Right atrium auricular region (tissue), 2 donors: ENCODE data around the gene MANBA. TPM values are rescaled to one million over a fixed set of nuclear protein-coding genes. Genes with fewer than 3 reads are reported as not detected.
"Not testable (repeated sequence)": the region's sequence is repeated elsewhere in the genome, so short reads cannot be mapped to it uniquely, and the experiment has no call there.

Source experiments
- DNase-seq: peaks from one replicate; pipeline ENCODE4 v3.0.0-alpha.2; 2019; ENCODE audit warnings: low spot score
- H3K27ac ChIP-seq, 2 donors: fragments of 200-600 bp; sonication (generic); 1 replicate in 1 of 2; 2 replicates in 1 of 2; pipeline ENCODE4 v1.5.1; 2016 to 2019
- H3K27me3 ChIP-seq, 2 donors: fragments of 200-600 bp; sonication (generic); one replicate each; pipeline versions ENCODE4 v1.5.1 to v1.6.0; 2017 to 2019
- H3K36me3 ChIP-seq: fragments of 200-600 bp; sonication (generic); one replicate; pipeline ENCODE4 v1.5.1; 2016
- H3K4me1 ChIP-seq, 2 donors: fragments of 200-600 bp; sonication (generic); one replicate each; pipeline versions ENCODE4 v1.5.1 to v1.6.0; 2017 to 2019
- H3K4me3 ChIP-seq, 2 donors: fragments of 200-600 bp; sonication (generic); 1 replicate in 1 of 2; 2 replicates in 1 of 2; pipeline ENCODE4 v1.5.1; 2017 to 2019; ENCODE audit warnings: mild to moderate bottlenecking in 1 of 2, moderate library complexity in 1 of 2
- H3K9me3 ChIP-seq, 2 donors: fragments of 200-600 bp; sonication (generic); one replicate each; pipeline ENCODE4 v1.5.1; 2019
- total RNA-seq, 2 donors: library from RNA; depleted of rRNA; stranded (reverse); fragments of >200 nt; gene quantifications; one replicate each; pipeline ENCODE4 v1.1.0, GENCODE V29; 2016
- TF ChIP-seq, protein P1 (sequence below), 2 donors: fragments of 200-600 bp; sonication (generic); IDR thresholded peaks; one replicate each; pipeline ENCODE4 v1.5.1; 2019; ENCODE audit warnings: antibody characterized with exemption in 2 of 2

Gene MANBA
- total RNA-seq, 2 donors from 2014 or later, result 26.9 to 41.6 TPM

DNA sequence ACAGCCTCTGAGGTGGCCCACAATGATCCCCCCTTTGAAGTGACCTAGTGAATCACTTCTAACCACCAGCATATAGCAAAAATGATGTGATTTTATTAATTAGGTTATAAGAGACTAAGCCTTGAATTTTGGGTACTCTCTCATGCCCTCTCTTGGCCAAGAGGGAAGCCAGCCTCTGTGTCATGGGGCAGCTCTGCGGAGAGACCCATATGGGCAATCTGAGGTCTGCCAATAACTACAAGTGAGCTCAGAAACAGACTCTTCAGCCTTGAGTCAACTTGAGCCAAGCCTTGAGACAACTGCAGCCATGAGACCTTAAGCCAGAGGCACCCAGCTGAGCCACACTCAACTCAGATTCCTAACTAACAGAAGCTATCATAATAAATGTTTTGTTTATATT, 45.7 kb downstream of the MANBA start:
- Histone ChIP-seq H3K4me3 (no peak overlapping the region), H3K36me3 (peaks cover 4% of the 10 kb centered on the region), H3K27ac (no peak overlapping the region), H3K27me3 (no peaks in the 10 kb centered on the region), H3K9me3 (no peaks in the 10 kb centered on the region), H3K4me1 (peaks cover 0 to 4% of the 10 kb centered on the region in 2 donors)
- DNase-seq, result no peak
- TF ChIP-seq, protein P1, sequence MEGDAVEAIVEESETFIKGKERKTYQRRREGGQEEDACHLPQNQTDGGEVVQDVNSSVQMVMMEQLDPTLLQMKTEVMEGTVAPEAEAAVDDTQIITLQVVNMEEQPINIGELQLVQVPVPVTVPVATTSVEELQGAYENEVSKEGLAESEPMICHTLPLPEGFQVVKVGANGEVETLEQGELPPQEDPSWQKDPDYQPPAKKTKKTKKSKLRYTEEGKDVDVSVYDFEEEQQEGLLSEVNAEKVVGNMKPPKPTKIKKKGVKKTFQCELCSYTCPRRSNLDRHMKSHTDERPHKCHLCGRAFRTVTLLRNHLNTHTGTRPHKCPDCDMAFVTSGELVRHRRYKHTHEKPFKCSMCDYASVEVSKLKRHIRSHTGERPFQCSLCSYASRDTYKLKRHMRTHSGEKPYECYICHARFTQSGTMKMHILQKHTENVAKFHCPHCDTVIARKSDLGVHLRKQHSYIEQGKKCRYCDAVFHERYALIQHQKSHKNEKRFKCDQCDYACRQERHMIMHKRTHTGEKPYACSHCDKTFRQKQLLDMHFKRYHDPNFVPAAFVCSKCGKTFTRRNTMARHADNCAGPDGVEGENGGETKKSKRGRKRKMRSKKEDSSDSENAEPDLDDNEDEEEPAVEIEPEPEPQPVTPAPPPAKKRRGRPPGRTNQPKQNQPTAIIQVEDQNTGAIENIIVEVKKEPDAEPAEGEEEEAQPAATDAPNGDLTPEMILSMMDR (IDR thresholded peaks at IDR 0.05), result no peak

DNA sequence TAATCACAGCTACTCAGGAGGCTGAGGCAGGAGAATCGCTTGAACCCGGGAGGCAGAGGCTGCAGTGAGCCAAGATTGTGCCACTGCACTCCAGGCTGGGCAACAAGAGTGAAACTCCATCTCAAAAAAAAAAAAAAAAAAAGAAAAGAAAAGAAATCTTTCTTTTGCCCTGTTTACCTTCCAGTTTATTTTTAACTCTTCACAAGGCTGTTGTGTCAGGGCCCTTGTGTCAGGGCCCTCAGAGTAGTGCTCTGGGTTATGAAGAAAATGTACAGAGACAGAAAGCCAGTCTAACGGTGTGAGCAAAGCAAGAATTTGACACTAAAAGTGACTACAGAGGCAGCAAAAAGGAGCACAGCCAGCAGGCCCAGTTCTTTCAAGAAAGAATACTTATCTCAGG, 47.0 kb downstream of the MANBA start:
- H3K9me3 ChIP-seq, H3K4me3 ChIP-seq, H3K4me1 ChIP-seq, H3K36me3 ChIP-seq, DNase-seq, H3K27ac ChIP-seq, H3K27me3 ChIP-seq: not testable (repeated sequence)

DNA sequence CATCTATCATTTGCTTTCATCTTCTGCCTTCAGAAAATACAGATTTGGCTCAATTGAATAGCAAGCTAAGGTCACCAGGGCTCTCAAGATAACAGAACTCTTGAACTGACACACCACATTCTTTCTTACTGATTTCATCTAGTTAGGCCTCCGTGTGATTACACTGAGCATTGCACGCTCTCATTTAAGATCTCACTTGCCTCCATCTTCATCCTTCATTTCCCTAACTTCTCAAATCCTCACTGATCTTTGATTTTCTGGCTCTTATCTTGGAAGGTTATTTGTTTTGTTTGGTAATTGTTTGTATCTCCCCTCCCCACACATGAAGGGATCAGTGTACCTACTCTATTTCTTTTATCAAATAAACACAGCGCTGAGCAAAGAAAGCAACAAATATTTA, 47.7 kb downstream of the MANBA start:
- H3K36me3 ChIP-seq, result peaks cover under 1% of the 10 kb centered on the region
- TF ChIP-seq, protein P1 (IDR thresholded peaks at IDR 0.05), result no peak

DNA sequence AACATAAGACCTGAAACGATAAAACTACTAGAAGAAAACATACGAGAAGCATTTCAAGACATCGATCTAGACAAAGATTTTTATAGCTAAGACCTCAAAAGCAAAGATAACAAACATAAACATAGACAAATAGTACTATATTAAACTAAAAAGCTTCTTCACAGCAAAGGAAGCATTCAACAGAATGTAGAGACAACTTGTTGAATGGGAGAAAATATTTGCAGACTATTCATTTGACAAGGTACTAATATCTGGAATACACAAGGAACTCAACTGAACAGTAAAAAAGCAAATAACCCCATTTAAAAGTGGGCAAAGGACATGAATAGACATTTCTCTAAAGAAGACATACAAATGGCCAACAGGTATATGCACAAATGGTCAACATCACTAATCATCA, 49.8 kb downstream of the MANBA start:
- TF ChIP-seq, protein P1 (IDR thresholded peaks at IDR 0.05), result no peak
- DNase-seq, result no peak
- Histone ChIP-seq H3K27ac (no peak overlapping the region), H3K9me3 (peaks cover 0 to 10% of the 10 kb centered on the region in 2 donors), H3K36me3 (peaks cover 4% of the 10 kb centered on the region), H3K4me3 (no peak overlapping the region), H3K4me1 (peaks cover 0 to 4% of the 10 kb centered on the region in 2 donors), H3K27me3 (no peaks in the 10 kb centered on the region)

More for the DNA sequence above, 47.7 kb downstream of the MANBA start:
- Histone ChIP-seq H3K27ac (no peak overlapping the region), H3K27me3 (no peaks in the 10 kb centered on the region), H3K4me3 (no peak overlapping the region), H3K9me3 (no peaks in the 10 kb centered on the region), H3K4me1 (peaks cover 0 to 4% of the 10 kb centered on the region in 2 donors)
- DNase-seq, result no peak

DNA sequence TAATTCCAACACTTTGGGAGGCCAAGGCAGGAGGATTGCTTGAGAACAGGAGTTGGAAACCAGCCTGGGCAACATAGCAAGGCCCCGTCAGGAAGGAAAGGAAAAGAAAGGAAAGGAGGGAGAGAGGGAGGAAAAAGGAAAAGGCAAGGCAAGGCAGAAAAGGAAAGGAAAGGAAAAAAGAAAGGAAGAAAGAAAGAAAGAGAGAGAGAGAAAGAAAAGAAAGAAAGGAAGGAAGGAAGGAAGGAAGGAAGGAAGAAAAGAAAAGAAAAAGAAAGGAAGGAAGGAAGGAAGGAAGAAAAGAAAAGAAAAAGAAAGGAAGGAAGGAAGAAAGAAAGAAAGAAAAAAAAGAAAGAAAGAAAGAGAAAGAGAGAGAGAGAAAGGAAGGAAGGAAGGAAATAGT, 51.7 kb downstream of the MANBA start:
- not testable (repeated sequence) for H3K27ac ChIP-seq, DNase-seq, H3K4me3 ChIP-seq, H3K27me3 ChIP-seq, H3K9me3 ChIP-seq, H3K4me1 ChIP-seq, H3K36me3 ChIP-seq

DNA sequence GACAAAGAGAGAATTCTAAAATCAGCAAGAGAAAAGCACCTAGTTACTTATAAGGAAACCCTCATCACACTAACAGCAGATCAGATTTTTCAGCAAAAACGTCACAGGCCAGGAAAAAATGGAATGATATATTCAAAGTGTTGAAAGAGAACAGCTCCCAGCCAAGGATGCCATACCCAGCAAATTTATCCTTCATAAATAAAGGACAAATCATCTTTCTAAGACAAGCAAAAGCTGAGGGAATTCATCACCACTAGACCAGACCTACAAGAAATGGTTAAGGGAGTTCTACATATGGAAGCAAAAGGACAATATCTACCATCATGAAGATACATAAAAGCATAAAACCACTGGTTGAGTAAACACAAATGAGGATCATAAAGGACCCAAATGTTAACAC, 53.6 kb downstream of the MANBA start:
- H3K27me3 ChIP-seq, result no peaks in the 10 kb centered on the region
- DNase-seq, result no peak
- peaks cover 4% of the 10 kb centered on the region for H3K36me3 ChIP-seq
- H3K4me1 ChIP-seq, result no peaks in the 10 kb centered on the region
- no peak overlapping the region for H3K4me3 ChIP-seq
- H3K27ac ChIP-seq, result no peak overlapping the region
- TF ChIP-seq, protein P1 (IDR thresholded peaks at IDR 0.05), result no peak
- peaks cover 0 to 10% of the 10 kb centered on the region in 2 donors for H3K9me3 ChIP-seq

DNA sequence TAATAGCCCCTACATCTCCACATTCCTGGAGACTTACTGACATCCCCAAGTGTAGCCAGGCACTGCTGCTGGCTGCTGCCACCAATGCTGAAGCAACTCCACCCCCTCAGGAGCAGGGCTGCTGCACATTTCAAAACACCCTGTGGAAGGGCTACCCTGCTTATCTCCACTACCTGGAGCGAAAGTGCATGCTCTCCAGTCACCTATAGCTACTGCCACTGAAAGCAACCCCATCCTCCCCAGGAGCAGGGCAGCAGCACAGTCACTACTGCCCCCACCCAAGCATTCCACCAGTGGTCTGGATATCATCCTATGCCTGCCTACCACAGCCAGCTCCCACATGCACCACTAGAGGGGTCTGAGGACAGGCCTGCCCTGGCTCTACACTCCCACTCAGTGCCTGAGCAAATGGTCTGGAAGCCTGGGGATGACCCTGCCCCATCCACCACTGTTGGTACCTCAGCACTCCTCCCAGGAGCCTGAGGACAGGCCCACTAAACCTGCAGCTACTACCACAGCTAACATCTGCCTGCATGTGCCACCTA, 55.3 kb downstream of the MANBA start:
- H3K27ac ChIP-seq, result no peak overlapping the region
- TF ChIP-seq, protein P1 (IDR thresholded peaks at IDR 0.05), result no peak
- DNase-seq, result no peak
- peaks cover 0 to 10% of the 10 kb centered on the region in 2 donors for H3K9me3 ChIP-seq
- peaks cover 4% of the 10 kb centered on the region for H3K36me3 ChIP-seq
- H3K4me1 ChIP-seq, result no peaks in the 10 kb centered on the region
- no peak overlapping the region for H3K4me3 ChIP-seq
- no peaks in the 10 kb centered on the region for H3K27me3 ChIP-seq
